Spleen (tissue), 7 donors: Measurements from ENCODE around the gene YWHAG.

Experiments used
- POLR2A ChIP-seq, 3 donors: fragments of 450-650 bp; IDR thresholded peaks; one replicate each; pipeline ENCODE4 v1.5.1; 2017; ENCODE audit warnings: antibody characterized with exemption in 3 of 3, mild to moderate bottlenecking in 1 of 3
- TF ChIP-seq, protein P1 (sequence below), 11 experiments: fragments of 200-600 bp in 7 of 11; fragments of 450-650 bp in 4 of 11; sonication (generic) in 4 of 11; IDR thresholded peaks in 8 of 11; conservative IDR thresholded peaks in 3 of 11; 1 replicate in 7 of 11; 2 replicates in 4 of 11; pipeline versions ENCODE4 v1.4.0 to v1.8.0; 2016 to 2021; ENCODE audit warnings: antibody characterized with exemption in 11 of 11, inconsistent platforms in 4 of 11, mild to moderate bottlenecking in 1 of 11
- donor health status: DM: no; HTN: no; CAD: no; lungs with moderate emphysema.
- donor health status: DM: no; HTN: no; CAD: no.
- donor health status: DM: no; HTN: no; CAD: no.

DNA sequence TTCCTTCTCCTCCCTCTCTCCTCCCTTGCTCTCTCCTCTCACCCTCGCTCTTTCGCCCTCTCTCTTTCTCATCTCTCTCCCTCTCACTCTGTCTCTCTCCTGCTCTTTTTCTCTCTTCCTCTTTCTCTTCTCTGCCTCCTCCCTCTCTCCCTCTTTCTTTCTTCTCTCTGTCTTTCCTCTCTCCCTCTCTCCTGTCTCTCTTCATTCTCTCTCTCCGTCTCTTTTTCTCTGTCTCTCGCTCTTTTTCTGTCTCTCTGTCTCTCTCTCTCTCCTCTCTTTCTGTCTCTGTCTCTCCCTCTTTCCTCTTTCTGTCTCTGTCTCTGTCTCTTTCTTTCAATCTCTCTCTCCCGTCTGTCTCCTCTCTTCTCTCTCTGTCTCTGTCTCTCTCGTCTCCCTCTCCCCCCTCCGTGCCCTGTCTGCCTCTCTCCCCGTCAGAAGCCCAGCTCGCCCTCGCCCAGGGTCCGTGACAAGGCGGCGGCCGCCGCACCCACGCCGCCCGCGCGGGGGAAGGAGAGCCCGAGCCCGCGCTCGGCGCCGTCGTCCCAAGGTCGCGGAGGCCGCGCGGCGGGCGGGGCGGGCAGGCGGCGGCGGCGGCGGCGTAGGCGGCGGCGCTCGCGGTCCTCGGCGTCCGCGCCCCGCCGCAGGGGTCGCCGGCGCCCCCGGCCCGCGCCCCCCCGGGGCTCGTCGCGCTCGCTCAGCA, 77.6 kb downstream of the YWHAG start:
- TF ChIP-seq, protein P1, sequence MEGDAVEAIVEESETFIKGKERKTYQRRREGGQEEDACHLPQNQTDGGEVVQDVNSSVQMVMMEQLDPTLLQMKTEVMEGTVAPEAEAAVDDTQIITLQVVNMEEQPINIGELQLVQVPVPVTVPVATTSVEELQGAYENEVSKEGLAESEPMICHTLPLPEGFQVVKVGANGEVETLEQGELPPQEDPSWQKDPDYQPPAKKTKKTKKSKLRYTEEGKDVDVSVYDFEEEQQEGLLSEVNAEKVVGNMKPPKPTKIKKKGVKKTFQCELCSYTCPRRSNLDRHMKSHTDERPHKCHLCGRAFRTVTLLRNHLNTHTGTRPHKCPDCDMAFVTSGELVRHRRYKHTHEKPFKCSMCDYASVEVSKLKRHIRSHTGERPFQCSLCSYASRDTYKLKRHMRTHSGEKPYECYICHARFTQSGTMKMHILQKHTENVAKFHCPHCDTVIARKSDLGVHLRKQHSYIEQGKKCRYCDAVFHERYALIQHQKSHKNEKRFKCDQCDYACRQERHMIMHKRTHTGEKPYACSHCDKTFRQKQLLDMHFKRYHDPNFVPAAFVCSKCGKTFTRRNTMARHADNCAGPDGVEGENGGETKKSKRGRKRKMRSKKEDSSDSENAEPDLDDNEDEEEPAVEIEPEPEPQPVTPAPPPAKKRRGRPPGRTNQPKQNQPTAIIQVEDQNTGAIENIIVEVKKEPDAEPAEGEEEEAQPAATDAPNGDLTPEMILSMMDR (IDR thresholded peaks at IDR 0.05 in 8 of 11, conservative IDR thresholded peaks at IDR 0.05 in 3 of 11), result no peak
- no peak for TF ChIP-seq POLR2A (IDR thresholded peaks at IDR 0.05)
